Stimulated activated CD4-positive, alpha-beta T cell treated with anti-CD3 and anti-CD28 coated beads, Interleukin-4, amount 100 ng/mL, for 24 hours (primary cell): ENCODE data around the gene FLII.

Source experiments
- DNase-seq: peaks from one replicate; pipeline ENCODE4 v3.0.0-alpha.2; 2020

The FLII gene

DNA sequence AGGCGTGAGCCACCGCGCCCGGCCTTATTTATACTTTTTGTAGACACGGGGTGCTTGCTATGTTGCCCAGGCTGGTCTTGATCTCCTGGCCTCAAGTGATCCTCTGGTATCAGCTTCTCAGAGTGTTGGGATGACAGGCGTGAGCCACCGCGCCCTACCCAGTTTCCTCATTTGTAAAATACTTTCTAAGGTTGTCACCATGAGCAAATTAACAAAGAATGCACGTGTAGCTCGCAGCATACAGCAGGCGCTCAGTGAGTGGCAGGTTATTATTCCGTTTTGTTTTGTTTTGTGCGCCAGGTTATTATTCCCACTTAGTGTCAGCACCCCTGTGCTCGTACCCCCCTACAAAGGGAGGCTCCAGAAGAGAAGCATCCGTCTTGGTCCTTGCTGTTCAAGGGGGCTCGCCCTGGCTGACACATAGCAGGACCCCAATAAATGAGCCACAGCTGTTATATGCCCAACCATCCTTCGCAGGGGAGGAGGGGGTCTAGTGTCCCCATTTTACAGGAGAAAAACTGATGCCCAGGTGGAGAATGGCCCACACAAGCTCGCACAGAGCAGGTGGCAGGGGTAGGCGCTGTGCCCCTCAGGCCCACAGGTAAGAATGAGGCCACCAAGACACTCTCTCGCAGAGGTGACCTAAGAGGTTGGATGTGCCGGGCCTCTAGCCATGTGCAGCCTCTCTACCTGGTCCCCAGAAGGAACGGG lies 1.2 kb upstream of the FLII start:
- no peak for DNase-seq

DNA sequence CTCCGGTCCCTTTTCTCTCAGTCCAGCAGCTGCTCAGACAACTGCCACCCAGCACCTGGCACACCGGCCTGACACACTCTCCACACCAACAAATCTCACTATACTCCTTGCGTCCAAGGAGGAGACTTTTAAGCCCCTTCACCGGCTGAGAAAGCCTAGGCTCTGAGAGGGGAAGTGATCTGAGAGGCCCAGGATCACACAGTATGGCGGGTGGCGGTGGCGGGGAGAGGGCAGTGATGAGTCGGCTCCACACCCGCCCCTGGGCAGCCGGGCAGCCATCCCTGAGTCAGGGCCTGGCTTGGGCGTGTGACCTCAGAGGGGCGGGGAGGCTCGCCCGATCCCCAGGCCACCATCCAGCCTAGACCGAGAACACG lies 569 bp downstream of the FLII start:
- DNase-seq: peak; percentile 51

DNA sequence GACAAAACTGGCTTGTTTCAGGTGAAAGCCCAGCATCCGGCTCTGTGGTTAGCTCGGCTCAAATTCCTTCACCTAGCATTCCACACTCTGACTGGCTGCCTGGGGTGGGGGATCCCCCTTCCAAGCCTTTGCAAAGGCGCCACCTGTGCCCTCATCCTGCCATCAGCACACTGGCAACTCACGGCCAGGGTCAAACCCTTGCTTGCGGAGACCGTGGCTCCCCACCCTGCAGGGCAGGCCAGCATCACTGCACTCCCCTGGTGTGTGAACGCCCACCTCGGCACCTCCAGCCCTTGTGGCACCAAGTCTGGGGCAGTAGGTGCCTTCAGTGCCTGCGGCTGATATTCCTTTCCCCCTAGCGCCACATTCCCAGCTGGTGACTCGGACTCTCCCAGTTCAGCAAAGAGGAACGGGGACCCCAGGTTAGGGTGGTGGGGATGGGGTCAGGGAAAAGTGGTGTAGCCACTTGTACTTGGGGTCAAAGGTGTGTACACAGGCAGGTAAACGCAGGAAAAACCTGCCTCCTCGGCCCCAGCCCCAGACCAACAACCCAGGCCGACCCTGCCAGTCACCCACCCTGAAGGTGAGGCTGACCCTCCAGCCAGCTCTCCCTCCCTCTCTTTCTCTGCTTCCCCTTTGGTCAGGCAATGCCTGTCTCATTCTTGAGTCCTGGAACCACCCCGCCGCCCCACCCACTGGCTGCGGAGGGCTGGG lies 1.1 kb downstream of the FLII start:
- no peak for DNase-seq

DNA sequence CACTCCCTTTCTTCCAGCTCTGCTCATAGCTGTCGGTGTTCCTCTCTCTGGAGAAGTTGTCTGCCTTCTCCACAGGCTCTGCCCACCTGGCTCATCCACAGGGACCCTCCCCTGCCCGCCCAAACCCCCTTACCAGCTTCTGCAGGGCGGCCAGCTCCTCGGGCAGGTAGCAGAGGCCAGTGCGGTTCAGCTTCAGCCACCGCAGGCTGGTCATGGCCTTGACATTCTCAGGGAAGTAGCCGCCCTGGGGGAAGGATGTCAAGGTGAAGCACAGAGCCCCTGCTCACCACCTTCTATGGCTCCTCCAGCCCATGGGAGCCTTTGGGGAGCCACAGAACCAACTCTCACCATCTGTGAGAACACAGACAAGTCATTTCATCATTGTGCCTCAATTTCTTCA lies 1.8 kb downstream of the FLII start:
- no peak for DNase-seq

DNA sequence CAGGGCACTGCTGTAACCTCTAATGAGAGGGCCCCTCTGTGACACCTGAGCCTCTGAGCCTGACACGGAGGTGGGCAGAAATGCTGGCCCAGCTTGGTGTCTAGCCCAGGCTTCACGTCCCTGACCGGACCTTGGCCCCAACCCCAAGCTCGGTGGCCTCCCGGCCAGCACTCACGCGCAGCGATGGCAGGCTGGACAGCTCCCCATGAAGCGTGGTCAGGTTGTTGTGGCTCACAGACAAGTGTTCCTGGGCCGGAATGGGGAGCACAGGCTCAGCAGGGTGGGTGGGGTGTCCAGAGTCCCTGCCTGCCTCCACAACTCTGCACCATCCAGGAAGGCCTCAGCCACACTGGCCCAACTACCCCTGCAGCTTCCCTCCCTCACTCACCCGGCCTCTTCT lies 2.2 kb downstream of the FLII start:
- no peak for DNase-seq

DNA sequence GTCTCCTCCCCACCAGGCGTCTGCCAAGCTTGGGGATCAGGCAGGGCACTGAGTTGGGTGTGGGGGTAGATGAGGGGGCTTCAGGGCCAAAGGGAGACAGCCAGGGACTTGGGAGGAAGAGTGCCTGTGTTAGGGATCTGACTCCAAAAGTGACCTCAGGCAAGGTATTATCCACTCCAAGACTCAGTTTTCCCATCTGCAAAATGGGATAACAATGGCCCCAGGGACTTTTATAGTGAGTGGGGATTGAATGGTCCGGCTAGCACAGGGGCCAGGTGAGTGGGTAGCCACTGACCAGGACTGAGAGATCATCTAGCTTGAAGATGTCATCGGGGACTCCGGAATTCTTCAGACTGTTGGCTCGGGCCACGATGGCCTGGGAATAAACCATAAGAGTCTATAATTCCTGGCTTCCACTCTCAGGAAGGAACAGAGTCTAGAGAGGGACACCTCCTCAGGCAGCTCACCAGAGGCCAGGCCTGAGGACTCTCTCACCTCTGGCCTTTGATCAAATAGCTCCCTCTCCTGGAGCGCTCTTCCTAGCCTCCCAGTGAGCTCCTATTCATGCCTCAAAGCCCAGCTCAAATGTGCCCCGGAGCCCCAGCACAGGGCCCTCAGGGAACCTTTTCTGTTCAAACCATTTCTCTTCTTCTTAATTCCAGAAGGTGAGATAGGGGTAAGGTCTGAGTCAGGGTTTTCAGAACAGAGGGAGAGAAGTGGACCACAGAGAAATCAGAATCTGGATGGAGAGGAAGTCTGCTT lies 3.5 kb downstream of the FLII start:
- DNase-seq: no peak

DNA sequence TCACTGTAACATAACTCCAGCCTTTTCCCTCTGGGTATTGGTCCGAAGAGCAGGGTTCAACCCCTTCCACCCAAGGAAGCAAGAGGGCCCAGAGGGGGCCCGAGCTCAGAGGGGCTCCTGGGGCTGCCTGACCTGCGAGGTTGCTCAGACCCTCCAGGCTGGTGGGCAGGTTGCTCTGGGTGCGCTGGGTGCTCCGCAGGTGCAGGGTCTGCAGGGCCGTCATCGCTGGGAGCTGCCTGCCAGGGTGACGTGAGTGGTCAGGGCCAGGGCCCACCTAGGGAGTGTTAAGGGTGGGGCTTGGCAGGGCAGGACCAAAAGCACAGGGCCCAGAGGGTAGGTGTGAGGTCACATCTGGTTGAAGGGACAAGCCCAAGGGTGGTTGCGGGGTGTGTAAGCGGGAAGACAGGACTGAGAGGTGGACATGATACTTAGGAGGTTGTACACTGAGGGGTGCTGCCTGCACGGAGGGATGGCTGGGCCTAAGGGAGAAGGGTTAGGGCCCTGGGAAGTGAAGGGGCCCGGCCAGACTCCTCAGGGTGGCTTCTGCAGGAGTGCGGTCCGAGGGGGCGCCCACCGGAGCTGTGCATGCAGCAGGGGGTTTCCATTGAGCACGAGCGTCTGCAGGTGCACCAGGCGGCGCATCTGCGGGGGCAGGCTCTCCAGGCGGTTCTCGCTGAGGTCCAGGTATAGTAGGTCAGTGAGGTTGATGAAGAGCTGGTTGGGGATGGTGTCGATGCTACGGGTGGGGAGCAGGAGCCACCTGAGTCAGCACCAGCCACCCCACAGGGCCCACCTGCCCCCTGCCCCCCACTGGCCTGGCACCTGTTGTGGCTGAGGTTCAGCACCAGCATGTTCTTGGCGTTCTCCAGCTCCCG lies 4.4 kb downstream of the FLII start:
- DNase-seq: no peak

DNA sequence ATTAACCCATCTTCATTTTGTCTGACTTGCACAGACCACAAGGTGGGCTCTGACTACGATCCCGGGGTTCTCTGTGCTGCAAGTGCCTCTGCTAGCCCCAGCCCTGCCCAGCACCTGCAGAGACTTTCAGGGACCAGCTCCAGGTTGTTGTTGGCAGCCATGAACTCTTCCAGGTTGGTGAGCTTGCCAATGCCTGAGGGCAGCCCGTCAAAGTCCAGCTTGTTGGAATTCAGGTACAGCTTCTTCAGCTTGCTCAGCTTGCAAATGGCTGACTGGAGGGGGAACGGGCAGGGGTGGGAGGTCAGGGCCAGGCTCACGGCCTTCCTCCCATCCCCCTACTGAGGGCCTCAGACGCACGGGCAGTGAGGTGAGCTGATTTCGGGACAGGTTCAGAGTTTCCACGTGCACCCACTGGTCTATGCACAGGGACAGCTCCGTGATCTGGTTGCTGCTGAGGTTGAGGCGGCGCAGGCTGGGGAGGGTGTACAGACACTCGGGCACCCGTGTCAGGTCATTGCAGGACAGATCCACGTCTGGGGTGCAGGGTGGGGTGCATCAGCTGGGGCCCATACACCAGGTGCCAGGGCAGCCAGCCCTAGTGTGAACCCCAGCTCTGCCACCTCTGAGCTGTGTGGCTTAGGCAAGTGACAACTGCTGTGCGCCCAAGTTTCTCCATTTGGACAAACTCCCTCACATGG lies 5.2 kb downstream of the FLII start:
- DNase-seq: no peak

DNA sequence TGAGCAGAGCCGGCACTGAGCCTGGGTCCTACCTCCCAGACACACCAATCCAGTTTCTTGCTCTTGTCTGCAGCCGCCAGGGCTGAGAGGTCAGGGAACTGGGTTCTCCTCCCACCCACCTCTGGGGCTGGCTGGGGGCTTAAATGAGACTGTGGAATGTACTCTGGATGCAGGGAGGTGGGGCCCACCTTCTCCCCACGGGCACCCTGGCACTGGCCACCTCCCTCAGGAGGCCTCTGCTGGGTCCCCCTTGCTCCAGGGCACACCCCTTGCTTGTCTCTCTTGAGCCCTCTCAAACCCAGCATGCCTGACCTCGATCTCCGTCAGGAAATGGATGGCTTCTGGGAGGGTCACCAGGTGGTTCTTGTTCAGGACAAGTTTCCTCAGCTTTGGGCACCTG lies 6.4 kb downstream of the FLII start:
- DNase-seq: no peak

DNA sequence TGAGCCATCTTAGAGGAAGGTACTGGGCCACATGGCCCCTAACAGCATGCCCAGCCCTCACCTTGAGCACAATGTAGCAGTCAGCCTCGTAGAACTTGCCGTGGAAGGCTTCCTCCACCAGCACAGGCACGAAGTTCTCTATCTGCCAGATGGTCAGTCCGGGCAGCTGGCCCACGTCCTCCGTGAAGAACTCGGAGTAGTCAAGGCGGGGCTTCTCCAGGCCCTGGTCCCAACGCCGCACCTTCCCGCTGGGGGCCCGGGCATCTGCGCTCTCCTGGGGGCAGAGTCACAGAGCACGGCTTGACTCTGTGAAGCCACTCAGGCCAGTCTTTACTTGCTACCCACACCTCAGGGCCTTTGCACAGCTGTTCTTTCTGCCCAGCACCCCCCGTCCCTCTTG lies 7.3 kb downstream of the FLII start:
- DNase-seq: no peak

DNA sequence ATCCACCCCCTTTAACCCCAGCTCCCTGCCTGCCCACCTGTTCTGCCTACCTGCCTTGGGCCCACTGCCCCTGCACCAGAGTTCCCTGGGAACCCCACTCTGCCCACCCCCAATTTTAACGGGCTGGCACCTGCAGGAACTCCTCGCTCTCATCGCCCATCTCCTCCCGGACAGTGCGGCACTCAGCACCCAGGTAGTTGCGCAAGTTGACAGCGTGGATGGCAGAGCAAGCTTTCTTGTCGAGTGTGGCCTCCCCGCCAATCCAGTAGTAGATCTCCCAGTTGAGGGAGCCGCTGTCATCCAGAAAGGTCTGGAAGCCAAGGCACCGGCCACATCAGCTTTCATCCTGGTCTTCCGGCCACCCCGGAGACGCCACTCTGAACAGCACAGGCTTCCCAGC lies 7.8 kb downstream of the FLII start:
- DNase-seq: no peak

DNA sequence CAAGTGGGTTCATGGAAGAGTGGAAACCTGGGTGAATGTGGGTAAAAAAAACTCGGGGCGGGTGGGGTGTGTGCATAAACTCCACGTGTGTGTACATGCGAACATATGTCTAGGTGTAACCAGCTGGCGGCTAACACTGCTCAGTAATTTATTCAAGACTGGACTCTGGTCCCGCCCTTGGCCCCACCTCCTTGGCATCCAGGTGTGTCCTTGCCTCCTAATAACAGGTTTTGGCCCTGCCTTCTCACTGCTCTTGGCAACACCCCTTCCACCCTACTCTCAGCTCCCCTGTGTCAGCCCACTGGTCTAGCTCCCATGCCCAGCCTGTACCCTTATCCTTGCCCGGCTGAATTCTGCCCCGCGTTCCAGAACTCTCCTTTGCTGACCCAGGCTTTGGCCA lies 8.3 kb downstream of the FLII start:
- no peak for DNase-seq

DNA sequence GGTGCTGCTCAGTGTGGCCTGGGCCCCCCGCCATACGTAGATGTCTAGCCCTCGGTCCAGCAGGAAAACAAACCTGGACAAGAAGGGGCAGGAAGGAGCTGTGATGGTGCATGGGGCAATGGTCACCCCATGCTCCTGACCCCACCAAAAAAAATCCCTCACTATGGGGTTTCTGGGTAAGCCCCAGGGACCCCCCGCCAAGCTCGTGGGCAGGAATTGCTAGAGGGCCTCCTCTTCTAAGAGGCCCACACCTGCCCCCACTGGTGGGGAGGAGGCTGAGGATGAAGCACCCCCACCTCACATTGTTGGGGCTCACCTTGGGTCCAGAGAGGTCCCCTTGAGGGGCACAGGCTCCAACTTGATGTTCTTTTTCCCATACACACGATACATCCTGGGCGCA lies 9.7 kb downstream of the FLII start:
- no peak for DNase-seq

DNA sequence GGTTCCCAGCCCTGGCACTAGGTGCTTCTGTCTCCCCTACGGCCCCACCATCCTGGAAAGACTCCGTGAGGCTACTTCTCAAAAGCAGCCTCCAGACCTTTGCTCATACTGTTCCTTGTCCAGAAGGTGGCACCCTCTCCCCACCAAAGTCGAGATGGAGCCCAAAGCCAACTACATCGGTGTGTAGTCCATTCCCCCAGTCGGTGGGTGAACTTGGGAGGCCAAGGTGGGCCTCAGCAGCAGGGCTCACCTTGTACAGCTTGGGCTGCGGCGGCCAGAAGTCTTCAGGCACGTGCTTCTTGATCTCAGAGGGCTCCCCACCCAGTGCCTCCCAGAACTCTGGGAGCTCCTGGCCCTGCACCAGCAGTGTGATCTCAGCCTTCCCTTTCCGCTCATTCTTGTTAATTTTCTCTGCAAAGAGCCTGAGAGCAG lies 10.2 kb downstream of the FLII start:
- DNase-seq: peak; percentile 72

DNA sequence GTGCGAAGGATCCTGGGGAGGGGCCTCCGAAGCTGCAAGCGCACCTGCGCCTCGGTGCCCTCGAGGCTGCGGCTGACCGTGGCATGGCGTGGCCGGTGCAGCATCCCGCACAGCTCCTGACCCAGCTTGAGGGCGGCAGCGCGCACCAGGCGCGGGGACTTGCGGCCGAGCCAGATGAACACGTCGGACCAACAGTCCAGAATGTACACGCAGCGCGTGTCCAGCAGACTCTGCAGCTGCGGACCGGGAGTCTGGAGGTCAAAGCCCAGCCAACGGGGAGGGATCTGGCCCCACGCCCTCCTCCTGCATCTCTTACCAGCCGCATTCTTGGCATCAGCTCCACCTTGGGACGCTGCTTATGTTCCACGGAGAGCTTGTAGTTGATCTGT lies 10.9 kb downstream of the FLII start:
- no peak for DNase-seq

DNA sequence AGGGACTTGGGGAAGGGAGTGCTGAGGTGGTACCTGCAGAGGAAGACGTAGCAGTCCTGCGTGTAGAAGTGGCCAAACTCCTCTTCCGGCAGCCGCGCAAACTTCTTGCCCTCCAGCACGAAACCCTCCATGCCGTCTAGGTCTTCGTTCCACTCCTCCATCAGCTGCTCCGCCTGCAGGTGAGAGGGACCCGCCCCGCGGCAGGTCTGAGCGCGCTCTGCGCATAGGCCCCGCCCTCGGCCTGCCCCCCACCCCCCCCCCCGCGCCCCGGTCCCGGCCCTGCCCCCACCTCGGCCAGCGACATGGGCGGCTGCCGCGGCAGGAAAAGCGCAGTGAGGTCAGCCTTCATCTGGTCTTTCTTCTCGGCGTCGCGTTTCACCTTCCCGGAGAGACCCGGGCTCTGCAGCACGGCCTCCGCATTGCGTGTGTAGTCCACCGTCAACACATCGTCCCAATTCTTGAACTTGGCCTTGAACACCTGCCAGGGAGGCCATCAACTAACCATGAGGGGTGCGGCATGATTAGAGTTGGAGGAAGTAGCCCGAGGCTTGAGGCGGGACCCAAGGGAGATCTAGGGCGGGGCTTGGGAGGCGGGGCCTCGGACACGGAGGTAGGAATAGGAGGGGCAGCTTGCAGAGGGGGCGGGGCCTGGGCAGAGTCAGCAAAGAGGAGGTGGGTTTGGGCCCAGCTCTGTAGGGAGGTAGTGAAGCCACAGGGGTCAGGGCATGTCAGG lies 11.5 kb downstream of the FLII start:
- peak; percentile 24 for DNase-seq

DNA sequence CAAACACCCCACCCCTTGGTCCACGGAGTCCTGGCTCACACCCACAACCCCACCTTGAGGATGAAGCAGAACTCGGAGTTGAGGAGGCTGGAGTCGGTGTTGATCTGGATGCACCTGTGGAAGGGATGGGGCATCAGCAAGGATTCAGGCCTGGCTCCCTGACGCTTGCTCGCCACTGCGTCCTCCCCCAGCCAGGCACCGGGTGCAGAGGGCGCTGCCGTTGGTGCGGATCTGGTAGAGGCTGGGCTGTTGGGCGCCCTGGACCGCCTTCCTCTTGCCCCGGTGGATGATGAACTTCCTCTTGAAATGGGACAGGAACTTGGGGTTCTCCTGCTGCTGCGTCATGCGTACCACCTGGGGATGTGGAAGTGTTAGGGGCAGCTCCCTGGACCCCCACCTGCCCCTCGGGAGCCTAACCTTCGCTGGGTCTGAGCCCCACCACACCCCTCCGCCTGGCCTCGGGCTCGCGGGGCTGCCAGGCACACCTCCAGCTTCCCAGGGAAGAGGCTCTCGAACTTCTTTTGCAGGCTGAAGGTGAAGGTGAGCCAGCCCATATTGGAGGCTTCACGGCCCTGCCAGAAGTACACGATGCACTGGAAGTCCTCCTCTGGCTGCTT lies 12.3 kb downstream of the FLII start:
- no peak for DNase-seq

DNA sequence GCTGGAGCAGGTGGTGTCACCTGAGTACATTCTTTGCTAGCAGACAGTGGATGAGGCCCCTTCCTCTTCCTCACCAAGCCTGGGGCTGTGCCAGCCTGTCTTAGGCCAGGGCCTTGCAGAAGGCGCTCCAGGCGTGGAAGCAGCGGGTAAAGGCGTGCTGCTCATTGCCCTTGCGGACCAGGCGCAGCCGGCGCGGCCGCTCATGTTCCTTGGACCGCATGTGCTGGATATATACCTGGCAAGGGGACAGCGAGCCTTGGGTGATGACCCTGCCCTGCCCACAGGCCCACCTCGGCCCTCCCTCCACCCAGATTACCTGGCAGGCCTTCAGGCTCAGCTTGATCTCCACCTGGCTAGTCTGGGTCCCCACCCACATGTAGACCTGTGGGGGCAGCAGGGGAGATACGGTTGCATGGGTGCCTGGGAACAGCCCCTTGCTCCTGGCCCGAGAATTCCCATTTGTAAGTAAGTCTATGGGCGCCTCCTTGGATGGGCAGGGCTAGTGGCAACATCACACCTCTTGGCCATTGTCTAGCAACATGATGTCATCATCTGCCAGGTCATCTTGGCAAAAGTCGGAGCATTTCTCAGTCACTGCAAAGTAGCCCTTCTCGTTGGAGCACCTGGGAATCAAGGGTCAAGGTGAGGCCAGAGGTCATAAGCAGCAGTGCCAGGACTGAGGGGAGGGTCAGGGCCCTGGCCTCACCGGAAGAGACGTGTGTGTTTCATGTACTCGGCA lies 13.3 kb downstream of the FLII start:
- no peak for DNase-seq

DNA sequence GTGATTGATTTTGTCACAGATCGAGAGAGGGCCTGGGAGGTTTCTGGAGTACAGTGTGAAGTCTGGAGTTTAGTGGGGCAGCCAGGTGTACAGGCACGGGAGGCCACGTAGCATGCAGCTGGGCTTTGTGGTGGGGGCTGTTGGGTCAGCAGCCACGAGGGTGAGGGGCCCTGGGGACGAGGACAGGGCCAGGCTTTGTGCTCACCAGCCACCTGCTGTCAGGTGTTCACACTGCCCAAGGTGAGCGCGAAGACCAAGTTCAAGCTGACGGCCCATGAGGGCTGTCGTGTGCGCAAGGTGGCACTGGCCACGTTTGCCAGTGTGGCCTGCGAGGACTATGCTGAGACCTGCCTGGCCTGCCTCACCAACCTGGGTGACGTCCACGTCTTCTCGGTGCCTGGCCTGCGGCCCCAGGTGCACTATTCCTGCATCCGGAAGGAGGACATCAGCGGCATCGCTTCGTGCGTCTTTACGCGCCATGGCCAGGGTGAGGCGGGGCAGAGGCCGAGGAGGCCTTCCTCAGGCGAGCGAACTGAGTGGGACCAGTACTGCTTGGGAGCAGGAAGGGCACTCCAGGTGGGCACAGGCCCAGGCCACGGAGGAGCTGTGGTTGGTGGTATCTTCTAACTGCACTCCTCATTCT lies 17.2 kb downstream of the FLII start:
- DNase-seq: no peak

DNA sequence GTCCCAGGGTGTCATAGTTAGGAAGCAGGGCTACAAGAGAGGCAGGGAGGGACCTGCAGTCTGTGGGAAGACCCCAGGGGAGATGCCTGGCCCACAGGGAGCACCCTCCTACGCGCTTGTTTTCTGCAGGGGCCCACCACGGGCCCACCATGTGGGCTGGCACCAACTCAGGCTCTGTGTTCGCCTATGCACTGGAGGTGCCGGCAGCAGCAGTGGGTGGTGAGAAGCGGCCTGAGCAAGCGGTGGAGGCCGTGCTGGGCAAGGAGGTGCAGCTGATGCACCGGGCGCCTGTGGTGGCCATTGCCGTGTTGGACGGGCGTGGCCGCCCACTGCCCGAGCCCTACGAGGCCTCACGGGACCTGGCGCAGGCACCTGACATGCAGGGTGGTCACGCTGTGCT lies 18.1 kb downstream of the FLII start:
- DNase-seq: no peak
